SU-DHL-6 (cell line): Measurements from ENCODE around the gene AFF3.

Experiments used
- H2AFZ ChIP-seq: fragments of 200-600 bp; sonication (generic); 2 replicates; pipeline ENCODE4 v1.6.1; 2014; ENCODE audit warnings: low read depth, mild to moderate bottlenecking, moderate library complexity, mixed read lengths, antibody characterized with exemption, low read length; ENCODE audit not compliant: severe bottlenecking
- H3F3A ChIP-seq: fragments of 200-600 bp; shearing (Covaris generic); 2 replicates; pipeline ENCODE4 v1.6.0; 2016; ENCODE audit warnings: antibody characterized with exemption, mild to moderate bottlenecking; ENCODE audit not compliant: insufficient read depth
- H3K27ac ChIP-seq: fragments of 200-600 bp; sonication (generic); 2 replicates; pipeline ENCODE4 v1.5.1; 2016; ENCODE audit warnings: low read depth, mild to moderate bottlenecking, low read length, moderate library complexity, mixed read lengths
- H3K27me3 ChIP-seq: fragments of 200-600 bp; sonication (generic), shearing (Covaris generic); 2 replicates; pipeline ENCODE4 v1.6.0; 2014; ENCODE audit warnings: mild to moderate bottlenecking, low read length
- H3K36me3 ChIP-seq: fragments of 200-600 bp; sonication (generic); 2 replicates; pipeline ENCODE4 v1.6.1; 2014; ENCODE audit warnings: mild to moderate bottlenecking, low read length, mixed read lengths
- H3K4me2 ChIP-seq: fragments of 300-600, 200-600 bp; shearing (Covaris generic), sonication (generic); 2 replicates; pipeline ENCODE4 v1.6.0; 2014; ENCODE audit warnings: low read length, low read depth, mild to moderate bottlenecking; ENCODE audit not compliant: poor library complexity, severe bottlenecking
- H3K4me3 ChIP-seq: fragments of 200-600 bp; sonication (generic); 2 replicates; pipeline ENCODE4 v1.5.1; 2014; ENCODE audit warnings: antibody characterized with exemption, low read length, mild to moderate bottlenecking, mixed read lengths; ENCODE audit not compliant: insufficient read depth, poor library complexity, severe bottlenecking
- H3K79me2 ChIP-seq: fragments of 200-600 bp; sonication (generic); 2 replicates; pipeline ENCODE4 v1.6.1; 2014; ENCODE audit warnings: mild to moderate bottlenecking, low read length, moderate library complexity; ENCODE audit not compliant: insufficient read depth
- H3K9ac ChIP-seq: fragments of 200-600 bp; sonication (generic); 2 replicates; pipeline ENCODE4 v1.7.0; 2014; ENCODE audit warnings: mild to moderate bottlenecking, low read length
- H3K9me2 ChIP-seq: fragments of 200-600 bp; sonication (generic); replicated peaks from 2 replicates; pipeline ENCODE4 v1.6.1; 2014; ENCODE audit warnings: low read length; ENCODE audit not compliant: insufficient read depth
- H3K9me3 ChIP-seq: fragments of 200-600 bp; sonication (generic); 2 replicates; pipeline ENCODE4 v1.6.1; 2014; ENCODE audit warnings: low read length, mixed read lengths; ENCODE audit not compliant: insufficient read depth
- H4K20me1 ChIP-seq: fragments of 200-600 bp; sonication (generic); 2 replicates; pipeline ENCODE4 v1.6.1; 2014; ENCODE audit warnings: low read depth, mild to moderate bottlenecking, antibody characterized with exemption, low read length, moderate library complexity, mixed read lengths
- EZH2phosphoT487 ChIP-seq: fragments of 200-600 bp; sonication (generic), shearing (Covaris generic); conservative IDR thresholded peaks from 2 replicates; pipeline ENCODE4 v1.6.1; 2018; ENCODE audit warnings: mild to moderate bottlenecking, antibody characterized with exemption, low read length, moderate library complexity, mixed read lengths
- TF ChIP-seq, protein P1 (sequence below): fragments of 200-600 bp; sonication (generic); IDR thresholded peaks from one replicate; pipeline ENCODE4 v1.5.1; 2017; ENCODE audit warnings: antibody characterized with exemption, mild to moderate bottlenecking, low read length, moderate library complexity; ENCODE audit not compliant: insufficient read depth, poor library complexity, severe bottlenecking

The AFF3 gene

DNA sequence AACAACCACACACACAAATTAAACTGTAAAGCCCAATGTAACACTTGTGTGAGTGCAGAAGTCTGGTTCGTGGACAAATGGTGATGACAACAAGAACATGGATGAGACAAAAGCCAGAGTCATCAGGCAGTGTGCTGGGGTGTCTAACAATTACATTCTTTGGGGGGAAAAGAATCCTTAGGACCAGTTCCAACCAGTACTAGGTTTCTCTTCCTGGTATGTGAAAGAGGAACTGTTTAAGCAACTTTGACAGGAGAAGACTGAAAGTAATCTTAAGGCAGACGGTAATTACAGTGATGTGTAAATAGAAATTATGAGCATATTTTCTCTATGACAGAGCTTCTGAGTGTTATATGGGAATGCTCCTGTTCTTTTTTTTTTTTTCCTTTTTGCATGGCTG, 133.4 kb downstream of the AFF3 start:
- H3K36me3 ChIP-seq: peaks cover 8% of the 10 kb centered on the region
- H3F3A ChIP-seq: no peaks in the 10 kb centered on the region
- H3K4me2 ChIP-seq: no peak overlapping the region
- H3K9me3 ChIP-seq: no peaks in the 10 kb centered on the region
- TF ChIP-seq, protein P1, sequence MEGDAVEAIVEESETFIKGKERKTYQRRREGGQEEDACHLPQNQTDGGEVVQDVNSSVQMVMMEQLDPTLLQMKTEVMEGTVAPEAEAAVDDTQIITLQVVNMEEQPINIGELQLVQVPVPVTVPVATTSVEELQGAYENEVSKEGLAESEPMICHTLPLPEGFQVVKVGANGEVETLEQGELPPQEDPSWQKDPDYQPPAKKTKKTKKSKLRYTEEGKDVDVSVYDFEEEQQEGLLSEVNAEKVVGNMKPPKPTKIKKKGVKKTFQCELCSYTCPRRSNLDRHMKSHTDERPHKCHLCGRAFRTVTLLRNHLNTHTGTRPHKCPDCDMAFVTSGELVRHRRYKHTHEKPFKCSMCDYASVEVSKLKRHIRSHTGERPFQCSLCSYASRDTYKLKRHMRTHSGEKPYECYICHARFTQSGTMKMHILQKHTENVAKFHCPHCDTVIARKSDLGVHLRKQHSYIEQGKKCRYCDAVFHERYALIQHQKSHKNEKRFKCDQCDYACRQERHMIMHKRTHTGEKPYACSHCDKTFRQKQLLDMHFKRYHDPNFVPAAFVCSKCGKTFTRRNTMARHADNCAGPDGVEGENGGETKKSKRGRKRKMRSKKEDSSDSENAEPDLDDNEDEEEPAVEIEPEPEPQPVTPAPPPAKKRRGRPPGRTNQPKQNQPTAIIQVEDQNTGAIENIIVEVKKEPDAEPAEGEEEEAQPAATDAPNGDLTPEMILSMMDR: no peak
- no peak for TF ChIP-seq EZH2phosphoT487
- no peak overlapping the region for H2AFZ ChIP-seq
- H3K9me2 ChIP-seq: no peaks in the 10 kb centered on the region
- no peak overlapping the region for H3K9ac ChIP-seq
- H3K27me3 ChIP-seq: no peaks in the 10 kb centered on the region
- 0 out of 2 replicates have a peak, but pooled peaks cover 6% of the 10 kb centered on the region for H4K20me1 ChIP-seq
- no peaks in the 10 kb centered on the region for H3K79me2 ChIP-seq
- no peak overlapping the region for H3K4me3 ChIP-seq
- no peak overlapping the region for H3K27ac ChIP-seq

DNA sequence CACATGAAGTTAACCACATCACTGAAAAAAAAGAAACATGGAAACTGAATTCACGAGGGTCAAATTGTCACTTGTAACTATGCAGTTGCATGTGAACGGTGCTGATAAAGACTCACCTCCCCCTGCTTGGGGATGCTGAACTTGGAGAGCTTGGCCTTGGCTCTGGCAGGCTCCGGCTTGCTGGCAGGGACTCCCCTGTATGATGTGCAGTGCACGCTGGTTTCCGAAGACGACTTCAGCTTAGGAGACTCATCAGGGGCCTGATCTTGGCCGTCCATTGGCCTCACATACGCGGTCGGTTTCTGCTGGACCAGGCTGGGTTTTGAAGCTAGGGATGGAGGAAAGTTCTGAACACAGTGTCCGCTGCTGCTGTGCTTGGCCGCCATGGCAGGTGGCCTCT, 135.9 kb downstream of the AFF3 start:
- no peaks in the 10 kb centered on the region for H3K9me3 ChIP-seq
- H3K27me3 ChIP-seq: no peaks in the 10 kb centered on the region
- H2AFZ ChIP-seq: no peak overlapping the region
- no peak overlapping the region for H3K4me2 ChIP-seq
- peaks cover 8% of the 10 kb centered on the region for H3K36me3 ChIP-seq
- TF ChIP-seq, protein P1: no peak
- no peak for TF ChIP-seq EZH2phosphoT487
- no peak overlapping the region for H3K27ac ChIP-seq
- H3K9ac ChIP-seq: no peak overlapping the region
- no peaks in the 10 kb centered on the region for H4K20me1 ChIP-seq
- no peaks in the 10 kb centered on the region for H3F3A ChIP-seq
- H3K9me2 ChIP-seq: no peaks in the 10 kb centered on the region
- no peak overlapping the region for H3K4me3 ChIP-seq
- no peaks in the 10 kb centered on the region for H3K79me2 ChIP-seq

- H4K20me1 ChIP-seq: no peaks in the 10 kb centered on the region
- H3K9ac ChIP-seq: no peak overlapping the region
- no peaks in the 10 kb centered on the region for H3K79me2 ChIP-seq
- peaks cover 8% of the 10 kb centered on the region for H3K36me3 ChIP-seq
- H3K9me3 ChIP-seq: no peaks in the 10 kb centered on the region
- H3K27ac ChIP-seq: no peak overlapping the region
- no peaks in the 10 kb centered on the region for H3F3A ChIP-seq
- no peak overlapping the region for H2AFZ ChIP-seq
- H3K4me3 ChIP-seq: no peak overlapping the region
- H3K27me3 ChIP-seq: no peaks in the 10 kb centered on the region
- TF ChIP-seq, protein P1: no peak
- TF ChIP-seq EZH2phosphoT487: no peak
- H3K9me2 ChIP-seq: no peaks in the 10 kb centered on the region
- H3K4me2 ChIP-seq: no peak overlapping the region
These were observed 137.4 kb downstream of the AFF3 start for GRCh38 chr2:100004959-100005387.
